Measurements from ENCODE around the gene MAP2K2.

The MAP2K2 gene

GRCh38 chr19:4089400-4089908, 34.5 kb downstream of the MAP2K2 start:
- TF ChIP-seq, protein P1, sequence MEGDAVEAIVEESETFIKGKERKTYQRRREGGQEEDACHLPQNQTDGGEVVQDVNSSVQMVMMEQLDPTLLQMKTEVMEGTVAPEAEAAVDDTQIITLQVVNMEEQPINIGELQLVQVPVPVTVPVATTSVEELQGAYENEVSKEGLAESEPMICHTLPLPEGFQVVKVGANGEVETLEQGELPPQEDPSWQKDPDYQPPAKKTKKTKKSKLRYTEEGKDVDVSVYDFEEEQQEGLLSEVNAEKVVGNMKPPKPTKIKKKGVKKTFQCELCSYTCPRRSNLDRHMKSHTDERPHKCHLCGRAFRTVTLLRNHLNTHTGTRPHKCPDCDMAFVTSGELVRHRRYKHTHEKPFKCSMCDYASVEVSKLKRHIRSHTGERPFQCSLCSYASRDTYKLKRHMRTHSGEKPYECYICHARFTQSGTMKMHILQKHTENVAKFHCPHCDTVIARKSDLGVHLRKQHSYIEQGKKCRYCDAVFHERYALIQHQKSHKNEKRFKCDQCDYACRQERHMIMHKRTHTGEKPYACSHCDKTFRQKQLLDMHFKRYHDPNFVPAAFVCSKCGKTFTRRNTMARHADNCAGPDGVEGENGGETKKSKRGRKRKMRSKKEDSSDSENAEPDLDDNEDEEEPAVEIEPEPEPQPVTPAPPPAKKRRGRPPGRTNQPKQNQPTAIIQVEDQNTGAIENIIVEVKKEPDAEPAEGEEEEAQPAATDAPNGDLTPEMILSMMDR (IDR thresholded peaks at IDR 0.05; ENCODE audit: low read depth, low read length), result no peak
- no peak overlapping the region for H3K4me3 ChIP-seq (ENCODE audit: low read depth, low read length)

- TF ChIP-seq, protein P1 (IDR thresholded peaks at IDR 0.05; ENCODE audit: low read depth, low read length), result no peak
- no peak overlapping the region for H3K4me3 ChIP-seq (ENCODE audit: low read depth, low read length)
These were observed 34.9 kb downstream of the MAP2K2 start for GRCh38 chr19:4088975-4089374.

DNA sequence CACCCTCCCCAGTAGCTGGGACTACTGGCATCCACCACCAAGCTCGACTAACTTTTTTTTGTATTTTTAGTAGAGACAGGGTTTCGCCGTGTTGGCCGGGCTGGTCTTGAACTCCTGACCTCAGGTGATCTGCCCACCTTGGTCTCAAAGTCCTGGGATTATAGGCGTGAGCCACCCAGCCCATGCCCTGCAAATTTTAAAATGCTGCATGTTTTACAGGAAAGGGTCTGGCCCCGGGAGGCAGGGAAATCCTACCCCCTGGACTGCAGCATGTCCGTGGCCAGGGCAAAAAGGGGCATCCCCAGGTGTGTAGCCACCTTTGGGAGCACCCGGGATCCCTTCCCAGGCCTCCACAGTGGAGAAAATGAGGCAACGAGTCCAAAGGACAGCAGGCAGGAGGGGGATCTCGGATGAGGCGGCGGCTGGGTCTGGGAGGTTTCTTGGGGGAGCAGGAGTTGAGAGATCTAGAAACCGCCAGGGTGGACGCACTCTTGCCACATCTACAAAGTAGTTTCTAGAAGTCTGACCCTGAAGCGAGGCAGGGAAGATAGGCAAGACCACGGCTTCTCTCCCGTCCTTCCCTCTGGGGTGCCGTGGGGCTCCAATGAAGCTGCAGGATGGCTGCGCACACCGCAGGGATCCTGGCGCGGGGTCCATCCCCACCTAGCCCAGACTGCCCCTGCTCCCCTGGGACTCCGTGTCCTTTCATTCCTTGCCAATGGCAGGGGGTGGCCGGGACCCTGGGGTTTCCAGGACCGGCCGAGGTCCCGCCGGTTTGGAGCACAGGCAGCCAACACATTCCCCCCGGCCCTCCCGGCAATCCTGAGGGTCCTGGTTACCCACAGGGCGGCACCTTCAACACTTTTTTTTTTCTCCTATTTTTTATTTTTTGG, 35.9 kb downstream of the MAP2K2 start:
- no peak overlapping the region for H3K4me3 ChIP-seq (ENCODE audit: low read depth, low read length)
- TF ChIP-seq, protein P1 (IDR thresholded peaks at IDR 0.05; ENCODE audit: low read depth, low read length), result no peak

- TF ChIP-seq, protein P1 (IDR thresholded peaks at IDR 0.05; ENCODE audit: low read depth, low read length), result no peak
- no peak overlapping the region for H3K4me3 ChIP-seq (ENCODE audit: low read depth, low read length)
These were observed 37.5 kb downstream of the MAP2K2 start for GRCh38 chr19:4086411-4086867.

DNA sequence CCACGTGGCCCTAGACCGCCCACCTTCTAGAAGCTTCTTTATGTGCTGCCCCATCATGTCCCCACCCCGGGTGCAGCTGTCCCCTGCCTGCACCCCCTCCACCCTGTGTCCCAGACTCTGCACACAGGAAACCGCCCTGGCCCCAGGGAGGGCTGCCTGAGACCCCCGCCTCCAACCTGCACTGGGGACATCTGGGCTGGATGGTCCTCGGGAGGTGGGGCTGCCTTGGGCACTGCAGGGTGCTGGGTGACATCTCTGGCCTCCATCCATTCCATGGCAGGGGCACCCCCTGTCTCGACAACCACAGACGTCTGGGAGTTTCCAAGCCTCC, 39.4 kb downstream of the MAP2K2 start:
- no peak overlapping the region for H3K4me3 ChIP-seq (ENCODE audit: low read depth, low read length)
- TF ChIP-seq, protein P1 (IDR thresholded peaks at IDR 0.05; ENCODE audit: low read depth, low read length), result no peak

DNA sequence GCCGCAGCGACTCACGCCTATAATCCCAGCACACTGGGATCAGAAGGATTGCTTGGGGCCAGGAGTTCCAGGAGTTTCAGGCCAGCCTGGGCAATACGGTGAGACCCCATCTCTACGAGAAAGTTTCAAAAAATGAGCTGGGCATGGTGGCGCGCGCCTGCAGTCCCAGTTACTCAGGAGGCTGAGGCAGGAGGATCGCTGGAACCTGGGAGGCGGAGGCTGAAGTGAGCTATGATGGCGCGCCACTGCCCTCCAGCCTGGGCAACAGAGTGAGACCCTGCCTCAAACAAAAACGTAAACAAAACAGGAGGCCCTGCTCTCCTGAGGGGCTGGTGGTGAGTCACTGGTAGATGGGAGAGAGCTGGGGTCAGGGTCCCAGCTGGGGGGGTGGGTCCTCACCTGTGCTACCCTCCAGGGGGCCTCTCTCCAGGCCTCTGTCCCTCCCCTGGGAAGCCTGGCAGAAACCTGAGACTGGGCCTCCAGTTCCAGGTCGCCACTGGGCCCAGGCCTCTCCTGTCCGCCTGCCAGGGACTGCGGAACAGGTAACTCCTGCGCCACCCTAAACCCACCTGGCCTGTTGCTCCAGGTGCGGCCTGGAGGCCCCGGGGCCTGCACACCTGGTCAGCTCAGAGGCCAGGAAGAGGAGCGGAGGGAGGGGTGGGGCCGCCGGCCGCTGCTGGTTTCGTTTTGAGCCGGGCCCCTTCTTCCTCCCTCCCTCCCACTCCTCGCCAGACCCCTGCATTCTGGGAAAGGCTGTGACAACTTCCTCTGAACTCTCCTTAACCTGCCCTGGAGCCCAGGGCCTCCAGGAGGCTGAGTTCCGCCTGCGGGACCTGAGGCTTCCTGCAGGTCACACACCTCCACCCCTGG, 40.0 kb downstream of the MAP2K2 start:
- H3K4me3 ChIP-seq (ENCODE audit: low read depth, low read length), result no peak overlapping the region
- TF ChIP-seq, protein P1 (IDR thresholded peaks at IDR 0.05; ENCODE audit: low read depth, low read length), result no peak

Measured in WI38 (cell line).